Measurements from ENCODE around the gene ZNF385B. TPM values are rescaled to one million over a fixed set of nuclear protein-coding genes. Genes with fewer than 3 reads are reported as not detected.

Gene ZNF385B
- total and polyA plus RNA-seq, 9 of the 15 experiments (the other 6 are each of a cell fraction or from before 2014, with no cell fraction given): 0.50 TPM; not detected in 8

- BruUV-seq (replicated peaks): no TSS peak
- ChIA-PET CTCF (ENCODE audit: low intra/inter-chr PET ratio) (no interaction called here), POLR2A (interaction anchor here (0.7 kb wide), 1 partner anchor 61 kb away, joined by 3 read pairs; no protein-coding TSS in a partner anchor)
- no peaks in the 10 kb centered on the region for H3K36me3 ChIP-seq (ENCODE audit: control insufficient read depth, insufficient read depth, low read length)
- H3K4me3 ChIP-seq: no peak overlapping the region
- no peaks in the 10 kb centered on the region for H3K9me1 ChIP-seq (ENCODE audit: control insufficient read depth, insufficient read depth, low read length)
- no peaks in the 10 kb centered on the region for H3K79me2 ChIP-seq (ENCODE audit: control insufficient read depth, insufficient read depth, low read length)
- TF ChIP-seq TCFL5 (CRISPR knock-in tag; conservative IDR thresholded peaks at IDR 0.05) (no peak), SNIP1 (IDR thresholded peaks at IDR 0.05; ENCODE audit: low read depth) (no peak), FOXK2 (conservative IDR thresholded peaks at IDR 0.05 in 1 of 2, IDR thresholded peaks at IDR 0.05 in 1 of 2; ENCODE audit: low read depth in 2 of 2) (no peak), ZNF274 (IDR thresholded peaks at IDR 0.05; ENCODE audit: borderline replicate concordance, low read depth, low read length) (no peak), IRF1 (CRISPR knock-in tag; IDR thresholded peaks at IDR 0.05; ENCODE audit: borderline replicate concordance) (no peak), CLOCK (CRISPR knock-in tag; IDR thresholded peaks at IDR 0.05; ENCODE audit: borderline replicate concordance) (no peak), ARID4B (CRISPR knock-in tag; IDR thresholded peaks at IDR 0.05) (no peak), FOXM1 (IDR thresholded peaks at IDR 0.05; ENCODE audit: low read depth) (no peak), FOXM1 (CRISPR knock-in tag; IDR thresholded peaks at IDR 0.05; ENCODE audit: low read depth) (no peak), MYBL2 (IDR thresholded peaks at IDR 0.05; ENCODE audit: low read depth) (no peak), MYBL2 (CRISPR knock-in tag; IDR thresholded peaks at IDR 0.05; ENCODE audit: borderline replicate concordance) (no peak), OTX1 (CRISPR knock-in tag; IDR thresholded peaks at IDR 0.05) (no peak)
- intact Hi-C loops (cut with micrococcal nuclease): no loop called here
- in situ Hi-C loops (cut with MboI): no loop called here
- H3K27ac ChIP-seq (ENCODE audit: extremely low read depth, low read depth, low read length): no peak overlapping the region
- WGBS (ENCODE audit: insufficient coverage, low coverage, missing lambda C conversion rate): 0% methylated on average over 4 of the region's 4 CpGs
- H3K27me3 ChIP-seq (ENCODE audit: control insufficient read depth in 2 of 2, insufficient read depth in 2 of 2, low read length in 2 of 2): no peaks in the 10 kb centered on the region
- no peak overlapping the region for H3K9ac ChIP-seq (ENCODE audit: insufficient read depth in 1 of 2, low read depth in 2 of 2, low read length in 2 of 2)
- DNase-seq (ENCODE audit: extremely low read depth in 1 of 4, low spot score in 3 of 4): no peak
- no peak for FAIRE-seq
- no peaks in the 10 kb centered on the region for H3K9me3 ChIP-seq (replicated peaks; ENCODE audit: control insufficient read depth, insufficient read depth, low read depth, low read length)
- no peaks in the 10 kb centered on the region for H3K4me1 ChIP-seq (replicated peaks in 1 of 2; ENCODE audit: control insufficient read depth in 2 of 2, insufficient read depth in 2 of 2, low read length in 2 of 2)
- H2AFZ ChIP-seq (ENCODE audit: low read depth, low read length): no peak overlapping the region
- H4K20me1 ChIP-seq (replicated peaks; ENCODE audit: control insufficient read depth, insufficient read depth, low read length): no peaks in the 10 kb centered on the region
- H3K4me2 ChIP-seq (ENCODE audit: insufficient read depth, low read length): no peak overlapping the region
- ATAC-seq: no peak
Observed at GRCh38 chr2:179455824-179456223, 405.6 kb downstream of the ZNF385B start.
